ENCODE data around the gene IRF7. TPM values are rescaled to one million over a fixed set of nuclear protein-coding genes. Genes with fewer than 3 reads are reported as not detected.

IRF7 gene
- total RNA-seq, 1 experiment from 2014 or later: 80.8 TPM

DNA sequence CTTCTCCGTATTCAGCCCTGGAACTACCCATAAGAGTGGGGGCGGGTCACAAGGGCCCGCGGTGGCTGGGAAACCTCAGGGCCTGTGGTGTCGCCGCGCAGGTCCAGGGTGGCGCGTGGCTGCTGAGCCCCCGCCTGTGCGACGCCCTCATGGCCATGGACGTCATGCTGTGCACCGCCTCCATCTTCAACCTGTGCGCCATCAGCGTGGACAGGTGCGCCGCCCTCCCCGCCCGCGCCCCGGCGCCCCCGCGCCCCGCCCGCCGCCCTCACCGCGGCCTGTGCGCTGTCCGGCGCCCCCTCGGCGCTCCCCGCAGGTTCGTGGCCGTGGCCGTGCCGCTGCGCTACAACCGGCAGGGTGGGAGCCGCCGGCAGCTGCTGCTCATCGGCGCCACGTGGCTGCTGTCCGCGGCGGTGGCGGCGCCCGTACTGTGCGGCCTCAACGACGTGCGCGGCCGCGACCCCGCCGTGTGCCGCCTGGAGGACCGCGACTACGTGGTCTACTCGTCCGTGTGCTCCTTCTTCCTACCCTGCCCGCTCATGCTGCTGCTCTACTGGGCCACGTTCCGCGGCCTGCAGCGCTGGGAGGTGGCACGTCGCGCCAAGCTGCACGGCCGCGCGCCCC lies 23.7 kb upstream of the IRF7 start:
- Histone ChIP-seq H3F3A (ENCODE audit: low read length, unreplicated experiment) (no peaks in the 10 kb centered on the region), H3K9me2 (replicated peaks; ENCODE audit: low read length) (no peaks in the 10 kb centered on the region), H3K27me3 (ENCODE audit: low read length) (no peaks in the 10 kb centered on the region), H2AFZ (ENCODE audit: low read length) (no peak overlapping the region), H3K9me3 (ENCODE audit: low read length) (no peaks in the 10 kb centered on the region), H4K20me1 (ENCODE audit: low read length) (no peaks in the 10 kb centered on the region), H3K4me1 (ENCODE audit: insufficient read depth, low read length) (no peaks in the 10 kb centered on the region), H3K36me3 (ENCODE audit: low read depth, low read length) (no peaks in the 10 kb centered on the region), H3K27ac (ENCODE audit: low read length) (no peak overlapping the region), H3K9ac (ENCODE audit: low read length) (no peak overlapping the region), H3K79me2 (ENCODE audit: low read length) (no peaks in the 10 kb centered on the region), H3K4me3 (ENCODE audit: low read length) (no peak overlapping the region), H3K4me2 (ENCODE audit: low read length) (no peak overlapping the region)
- ATAC-seq (no peak), DNase-seq (no peak)
- BruUV-seq (replicated peaks): no TSS peak
- ChIA-PET POLR2A (ENCODE audit: unreplicated experiment) (no interaction called here), CTCF (no interaction called here)
- intact Hi-C loops (cut with micrococcal nuclease): no loop called here
- TF ChIP-seq EZH2 (IDR thresholded peaks at IDR 0.05; ENCODE audit: low read length, unreplicated experiment): no peak
- TF ChIP-seq EZH2phosphoT487 (IDR thresholded peaks at IDR 0.05; ENCODE audit: borderline replicate concordance, low read length): no peak
- TF ChIP-seq, protein P1, sequence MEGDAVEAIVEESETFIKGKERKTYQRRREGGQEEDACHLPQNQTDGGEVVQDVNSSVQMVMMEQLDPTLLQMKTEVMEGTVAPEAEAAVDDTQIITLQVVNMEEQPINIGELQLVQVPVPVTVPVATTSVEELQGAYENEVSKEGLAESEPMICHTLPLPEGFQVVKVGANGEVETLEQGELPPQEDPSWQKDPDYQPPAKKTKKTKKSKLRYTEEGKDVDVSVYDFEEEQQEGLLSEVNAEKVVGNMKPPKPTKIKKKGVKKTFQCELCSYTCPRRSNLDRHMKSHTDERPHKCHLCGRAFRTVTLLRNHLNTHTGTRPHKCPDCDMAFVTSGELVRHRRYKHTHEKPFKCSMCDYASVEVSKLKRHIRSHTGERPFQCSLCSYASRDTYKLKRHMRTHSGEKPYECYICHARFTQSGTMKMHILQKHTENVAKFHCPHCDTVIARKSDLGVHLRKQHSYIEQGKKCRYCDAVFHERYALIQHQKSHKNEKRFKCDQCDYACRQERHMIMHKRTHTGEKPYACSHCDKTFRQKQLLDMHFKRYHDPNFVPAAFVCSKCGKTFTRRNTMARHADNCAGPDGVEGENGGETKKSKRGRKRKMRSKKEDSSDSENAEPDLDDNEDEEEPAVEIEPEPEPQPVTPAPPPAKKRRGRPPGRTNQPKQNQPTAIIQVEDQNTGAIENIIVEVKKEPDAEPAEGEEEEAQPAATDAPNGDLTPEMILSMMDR (conservative IDR thresholded peaks at IDR 0.05; ENCODE audit: low read depth, low read length): no peak

DNA sequence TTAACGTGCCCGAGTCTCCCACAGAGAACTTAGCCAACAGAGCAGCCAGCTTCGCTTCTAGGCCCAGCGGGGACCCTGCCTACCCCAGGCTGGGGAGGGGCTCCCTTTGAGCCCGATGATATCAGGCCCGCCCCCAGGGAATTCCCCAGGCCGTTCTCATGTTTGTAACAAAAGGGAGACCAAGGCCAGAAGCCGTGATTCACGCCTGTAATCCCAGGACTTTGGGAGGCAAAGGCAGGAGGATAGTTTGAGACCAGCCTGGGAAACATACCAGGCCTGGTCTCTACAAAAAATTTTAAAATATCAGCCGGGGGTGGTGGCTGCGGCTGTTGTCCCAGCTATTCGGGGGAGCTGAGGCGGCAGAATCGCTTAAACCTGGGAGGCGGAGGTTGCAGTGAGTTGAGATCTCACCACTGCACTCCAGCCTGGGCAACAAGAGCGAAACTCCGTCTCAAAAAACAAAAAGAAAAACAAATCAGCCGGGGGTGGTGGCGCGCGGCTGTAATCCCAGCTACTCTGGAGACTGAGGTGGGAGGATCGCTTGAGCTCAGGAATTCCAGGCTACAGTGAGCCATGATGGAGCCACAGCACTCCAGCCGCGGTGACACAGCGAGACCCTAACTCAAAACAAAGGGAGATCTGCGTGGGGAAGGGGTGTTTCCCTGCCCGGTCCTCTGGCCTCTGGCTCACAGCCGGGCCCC lies 23.0 kb upstream of the IRF7 start:
- no peak overlapping the region for H3K4me3 ChIP-seq (ENCODE audit: low read length)
- ATAC-seq: no peak
- ChIA-PET CTCF (no interaction called here), POLR2A (ENCODE audit: unreplicated experiment) (no interaction called here)
- intact Hi-C loops (cut with micrococcal nuclease): no loop called here
- no peak for TF ChIP-seq EZH2 (IDR thresholded peaks at IDR 0.05; ENCODE audit: low read length, unreplicated experiment)
- TF ChIP-seq, protein P1 (conservative IDR thresholded peaks at IDR 0.05; ENCODE audit: low read depth, low read length): no peak
- no peak for TF ChIP-seq EZH2phosphoT487 (IDR thresholded peaks at IDR 0.05; ENCODE audit: borderline replicate concordance, low read length)
- no peaks in the 10 kb centered on the region for H3K79me2 ChIP-seq (ENCODE audit: low read length)
- H3K27me3 ChIP-seq (ENCODE audit: low read length): no peaks in the 10 kb centered on the region
- no TSS peak for BruUV-seq (replicated peaks)
- H3K9me2 ChIP-seq (replicated peaks; ENCODE audit: low read length): no peaks in the 10 kb centered on the region
- H3K27ac ChIP-seq (ENCODE audit: low read length): no peak overlapping the region
- DNase-seq: no peak
- no peaks in the 10 kb centered on the region for H4K20me1 ChIP-seq (ENCODE audit: low read length)
- no peaks in the 10 kb centered on the region for H3K36me3 ChIP-seq (ENCODE audit: low read depth, low read length)
- no peaks in the 10 kb centered on the region for H3K9me3 ChIP-seq (ENCODE audit: low read length)
- H3K4me2 ChIP-seq (ENCODE audit: low read length): no peak overlapping the region
- no peaks in the 10 kb centered on the region for H3K4me1 ChIP-seq (ENCODE audit: insufficient read depth, low read length)
- no peak overlapping the region for H2AFZ ChIP-seq (ENCODE audit: low read length)
- no peaks in the 10 kb centered on the region for H3F3A ChIP-seq (ENCODE audit: low read length, unreplicated experiment)
- H3K9ac ChIP-seq (ENCODE audit: low read length): no peak overlapping the region
